Keratinocyte (primary cell): ENCODE data around the gene CLEC16A. TPM values are rescaled to one million over a fixed set of nuclear protein-coding genes. Genes with fewer than 3 reads are reported as not detected.
A peak's percentile ranks its signal among the peaks of the same experiment; 100 is the strongest.

Experiments
- DNase-seq: peaks from one replicate; pipeline ENCODE4 v3.0.0-alpha.2; 2011; ENCODE audit warnings: low read depth, missing footprints, low spot score
- FAIRE-seq: peaks from 2 replicates; lab custom pipeline; 2011; peaks lifted over from hg19 to GRCh38; lab: Jason Lieb, UNC
- H2AFZ ChIP-seq: 2 replicates; pipeline ENCODE4 v1.6.0; 2012; ENCODE audit warnings: low read length, control low read depth, inconsistent platforms; ENCODE audit not compliant: control insufficient read depth
- H3K27ac ChIP-seq: 2 replicates; pipeline ENCODE4 v1.5.1; 2011; ENCODE audit warnings: low read length; ENCODE audit not compliant: control insufficient read depth, insufficient read depth
- H3K27me3 ChIP-seq: 3 replicates; pipeline ENCODE4 v1.6.0; 2011; ENCODE audit warnings: low read length; ENCODE audit not compliant: control insufficient read depth, insufficient read depth; ENCODE audit errors: extremely low read depth
- H3K36me3 ChIP-seq, 2 experiments: 2 replicates in 1 of 2; 3 replicates in 1 of 2; pipeline ENCODE4 v1.5.1; 2011; ENCODE audit warnings: low read length in 2 of 2, mild to moderate bottlenecking in 1 of 2; ENCODE audit not compliant: control insufficient read depth in 2 of 2, insufficient read depth in 2 of 2; ENCODE audit errors: extremely low read depth in 1 of 2
- H3K4me1 ChIP-seq: 3 replicates; pipeline ENCODE4 v1.5.1; 2011; ENCODE audit warnings: low read length; ENCODE audit not compliant: control insufficient read depth, insufficient read depth; ENCODE audit errors: extremely low read depth
- H3K4me2 ChIP-seq: 3 replicates; pipeline ENCODE4 v1.6.0; 2011; ENCODE audit warnings: low read depth, low read length; ENCODE audit not compliant: control insufficient read depth, insufficient read depth; ENCODE audit errors: extremely low read depth
- H3K4me3 ChIP-seq, 3 experiments: fragments of 200-600 bp in 1 of 3; sonication (generic) in 1 of 3; 2 replicates in 2 of 3; 3 replicates in 1 of 3; pipeline ENCODE4 v1.5.1; 2011 to 2016; ENCODE audit warnings: low read length in 3 of 3, mild to moderate bottlenecking in 3 of 3, control low read depth in 2 of 3, inconsistent platforms in 1 of 3, low read depth in 1 of 3, mixed read lengths in 1 of 3, mixed run types in 1 of 3, moderate library complexity in 1 of 3; ENCODE audit not compliant: control insufficient read depth in 2 of 3, insufficient read depth in 2 of 3; ENCODE audit errors: extremely low read depth in 1 of 3
- H3K79me2 ChIP-seq: 2 replicates; pipeline ENCODE4 v1.6.0; 2012; ENCODE audit warnings: low read length; ENCODE audit not compliant: control insufficient read depth, insufficient read depth
- H3K9ac ChIP-seq: 3 replicates; pipeline ENCODE4 v1.6.0; 2011; ENCODE audit warnings: low read length; ENCODE audit not compliant: control insufficient read depth, insufficient read depth; ENCODE audit errors: extremely low read depth
- H3K9me1 ChIP-seq: 3 replicates; pipeline ENCODE4 v1.6.0; 2011; ENCODE audit warnings: low read length; ENCODE audit not compliant: control insufficient read depth, insufficient read depth; ENCODE audit errors: extremely low read depth
- H3K9me3 ChIP-seq: 2 replicates; pipeline ENCODE4 v1.5.1; 2012; ENCODE audit warnings: low read depth, low read length; ENCODE audit not compliant: control insufficient read depth
- H4K20me1 ChIP-seq: 3 replicates; pipeline ENCODE4 v1.6.0; 2011; ENCODE audit warnings: low read length; ENCODE audit not compliant: control insufficient read depth, insufficient read depth; ENCODE audit errors: extremely low read depth
- CTCF ChIP-seq, 3 experiments: IDR thresholded peaks in 1 of 3; conservative IDR thresholded peaks in 1 of 3; optimal IDR thresholded peaks in 1 of 3; 2 replicates in 2 of 3; 3 replicates in 1 of 3; pipeline versions ENCODE3 to v1.5.1; 2011; ENCODE audit warnings: low read length in 3 of 3, mild to moderate bottlenecking in 3 of 3, moderate library complexity in 2 of 3, control low read depth in 1 of 3, inconsistent platforms in 1 of 3; ENCODE audit not compliant: insufficient read depth in 2 of 3; ENCODE audit errors: extremely low read depth in 1 of 3
- EZH2 ChIP-seq: IDR thresholded peaks from one replicate; pipeline ENCODE4 v1.6.1; 2012; ENCODE audit warnings: inconsistent platforms, mild to moderate bottlenecking, low read length, moderate library complexity
- dilution Hi-C: fragments of 300-500 bp; cut with MboI; formaldehyde crosslinking; loops from one replicate; pipeline ENCODE4 v1.7.0; 2020; ENCODE audit warnings: low sequenced_read_pairs; ENCODE audit not compliant: extremely low pct_ligation_motif_present
- polyA plus RNA-seq, 5 experiments: library from polyadenylated mRNA; depleted of rRNA in 3 of 5; stranded (reverse) in 3 of 5; stranded (forward) in 1 of 5; unstranded in 1 of 5; fragments of >200 nt; gene quantifications; 1 replicate in 1 of 5; 2 replicates in 3 of 5; 3 replicates in 1 of 5; pipeline versions ENCODE4 v1.2.1 to v1.2.3, GENCODE V29; 2011 to 2012; ENCODE audit warnings: missing spikeins in 2 of 5, low read depth in 1 of 5, low replicate concordance in 1 of 5

CLEC16A gene
- polyA plus RNA-seq, 1 donor (not counting 4 experiments of a cell fraction or from before 2014, with no cell fraction given), result 9.5 TPM

DNA sequence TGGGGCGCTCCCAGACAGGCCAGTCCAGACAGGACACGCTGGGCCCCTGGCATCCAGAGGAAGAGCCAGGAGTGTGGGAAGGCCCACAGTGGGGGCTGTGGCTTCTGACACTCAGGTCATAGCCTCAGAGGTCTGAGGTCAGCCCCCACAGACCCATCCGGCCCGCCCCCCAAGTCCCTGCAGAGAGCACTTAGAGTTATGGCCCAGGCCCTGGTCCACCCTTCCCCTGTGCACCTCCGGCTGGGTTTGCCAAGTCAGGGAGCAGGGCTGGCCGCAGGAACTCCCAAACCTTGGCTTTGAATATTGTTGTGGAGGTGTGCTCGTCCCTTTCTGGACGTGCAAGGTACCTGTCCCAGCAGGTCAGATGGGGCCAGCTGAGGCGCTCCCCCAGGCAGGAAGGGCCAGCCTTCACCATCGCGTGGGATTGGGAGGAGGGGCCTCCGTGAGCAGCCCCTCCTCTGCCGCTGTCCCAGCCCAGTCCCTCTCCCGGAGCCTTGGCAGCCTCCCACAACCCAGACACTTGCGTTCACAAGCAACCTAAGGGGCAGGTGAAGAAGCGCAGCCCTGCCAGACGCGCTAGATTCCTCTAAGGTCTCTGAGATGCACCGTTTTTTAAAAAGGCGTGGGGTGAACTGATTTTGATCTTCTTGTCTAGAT, 237.0 kb downstream of the CLEC16A start:
- peaks cover 21% of the 10 kb centered on the region for H3K4me1 ChIP-seq
- TF ChIP-seq CTCF (optimal IDR thresholded peaks at IDR 0.05 in 1 of 3, IDR thresholded peaks at IDR 0.05 in 1 of 3, conservative IDR thresholded peaks at IDR 0.05 in 1 of 3; ENCODE audit: extremely low read depth in 1 of 3, insufficient read depth in 2 of 3, low read length in 3 of 3) (no peak), EZH2 (no peak)
- no peak overlapping the region for H3K4me3 ChIP-seq
- dilution Hi-C loops, result no loop called here
- no peaks in the 10 kb centered on the region for H4K20me1 ChIP-seq
- H3K79me2 ChIP-seq, result no peaks in the 10 kb centered on the region
- DNase-seq (no peak), FAIRE-seq (peak; percentile 46)
- no peak overlapping the region for H2AFZ ChIP-seq
- H3K27me3 ChIP-seq, result no peaks in the 10 kb centered on the region
- H3K9ac ChIP-seq, result no peak overlapping the region
- H3K4me2 ChIP-seq, result peak overlapping the region; percentile 52
- no peaks in the 10 kb centered on the region for H3K9me3 ChIP-seq
- H3K9me1 ChIP-seq, result no peaks in the 10 kb centered on the region
- no peak overlapping the region for H3K27ac ChIP-seq
- H3K36me3 ChIP-seq, result no peaks in the 10 kb centered on the region

- Histone ChIP-seq H3K4me3 (no peak overlapping the region), H3K9ac (no peak overlapping the region), H2AFZ (no peak overlapping the region), H3K79me2 (no peaks in the 10 kb centered on the region), H3K4me1 (peaks cover 21% of the 10 kb centered on the region), H4K20me1 (no peaks in the 10 kb centered on the region), H3K27me3 (no peaks in the 10 kb centered on the region), H3K27ac (no peak overlapping the region), H3K9me1 (no peaks in the 10 kb centered on the region), H3K9me3 (no peaks in the 10 kb centered on the region), H3K36me3 (no peaks in the 10 kb centered on the region), H3K4me2 (peak overlapping the region; percentile 52)
- no peak for TF ChIP-seq EZH2
- dilution Hi-C loops, result no loop called here
- DNase-seq (no peak), FAIRE-seq (peak; percentile 78)
Observed at GRCh38 chr16:11181899-11182279, 237.5 kb downstream of the CLEC16A start.

DNA sequence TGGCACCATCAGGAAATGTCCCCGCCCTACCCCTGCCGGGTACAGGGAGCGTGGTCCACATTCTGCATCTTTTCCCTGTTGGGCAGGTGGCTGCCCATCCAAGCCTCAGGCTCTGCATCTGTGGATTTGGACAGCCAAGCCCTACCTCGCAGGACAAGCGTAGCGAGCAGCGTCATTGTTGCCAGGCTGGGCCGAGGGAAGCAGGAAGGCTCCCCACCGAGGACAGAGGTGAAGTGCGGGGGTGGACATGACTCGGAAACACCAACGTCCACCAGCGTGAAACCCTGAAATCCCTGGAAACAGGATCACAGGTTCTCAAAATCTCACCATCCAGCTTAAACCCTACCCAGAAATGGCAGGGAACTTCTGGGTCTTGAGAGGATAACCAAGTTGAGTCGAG, 238.0 kb downstream of the CLEC16A start:
- dilution Hi-C loops, result no loop called here
- FAIRE-seq, result no peak
- H3K9me1 ChIP-seq, result no peaks in the 10 kb centered on the region
- no peak overlapping the region for H3K9ac ChIP-seq
- H3K27ac ChIP-seq, result no peak overlapping the region
- H3K4me3 ChIP-seq, result no peak overlapping the region
- H2AFZ ChIP-seq, result no peak overlapping the region
- no peak for TF ChIP-seq EZH2
- no peak for TF ChIP-seq CTCF (optimal IDR thresholded peaks at IDR 0.05 in 1 of 3, IDR thresholded peaks at IDR 0.05 in 1 of 3, conservative IDR thresholded peaks at IDR 0.05 in 1 of 3; ENCODE audit: extremely low read depth in 1 of 3, insufficient read depth in 2 of 3, low read length in 3 of 3)
- no peaks in the 10 kb centered on the region for H4K20me1 ChIP-seq
- no peak for DNase-seq
- no peaks in the 10 kb centered on the region for H3K27me3 ChIP-seq
- no peaks in the 10 kb centered on the region for H3K79me2 ChIP-seq
- H3K9me3 ChIP-seq, result no peaks in the 10 kb centered on the region
- peaks cover 21% of the 10 kb centered on the region for H3K4me1 ChIP-seq
- H3K4me2 ChIP-seq, result no peak overlapping the region
- no peaks in the 10 kb centered on the region for H3K36me3 ChIP-seq
